ENCODE measurements around the gene KRT78.

Gene KRT78

DNA sequence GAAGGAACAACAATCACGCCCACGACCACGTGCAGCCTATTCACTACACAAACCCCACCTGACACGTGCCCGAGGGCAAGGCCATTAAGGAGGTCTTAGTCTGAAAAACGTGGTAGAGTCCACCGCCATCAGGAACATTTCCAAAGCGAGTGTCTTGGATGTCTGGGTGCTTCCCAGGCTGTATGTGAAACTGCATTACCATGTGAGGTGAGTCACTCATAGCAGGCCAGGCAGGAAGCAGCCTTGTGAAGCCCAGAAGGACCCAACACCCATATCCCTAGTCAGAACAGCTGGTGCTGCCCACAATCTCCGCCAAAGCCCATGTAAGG is 11.4 kb downstream of the KRT78 start:
- ChIA-PET CTCF (no interaction called here), POLR2A (no interaction called here)
- DNase-seq (ENCODE audit: extremely low spot score), result no peak
- TF ChIP-seq TARDBP (IDR thresholded peaks at IDR 0.05), result no peak
- no peak for TF ChIP-seq FOXA1 (IDR thresholded peaks at IDR 0.05)
- TF ChIP-seq LEF1 (IDR thresholded peaks at IDR 0.05; ENCODE audit: borderline replicate concordance), result no peak
- TF ChIP-seq, protein P1, sequence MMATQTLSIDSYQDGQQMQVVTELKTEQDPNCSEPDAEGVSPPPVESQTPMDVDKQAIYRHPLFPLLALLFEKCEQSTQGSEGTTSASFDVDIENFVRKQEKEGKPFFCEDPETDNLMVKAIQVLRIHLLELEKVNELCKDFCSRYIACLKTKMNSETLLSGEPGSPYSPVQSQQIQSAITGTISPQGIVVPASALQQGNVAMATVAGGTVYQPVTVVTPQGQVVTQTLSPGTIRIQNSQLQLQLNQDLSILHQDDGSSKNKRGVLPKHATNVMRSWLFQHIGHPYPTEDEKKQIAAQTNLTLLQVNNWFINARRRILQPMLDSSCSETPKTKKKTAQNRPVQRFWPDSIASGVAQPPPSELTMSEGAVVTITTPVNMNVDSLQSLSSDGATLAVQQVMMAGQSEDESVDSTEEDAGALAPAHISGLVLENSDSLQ (IDR thresholded peaks at IDR 0.05), result no peak
- TF ChIP-seq L3MBTL2 (conservative IDR thresholded peaks at IDR 0.05), result no peak
- TF ChIP-seq CTBP1 (IDR thresholded peaks at IDR 0.05; ENCODE audit: borderline replicate concordance), result no peak
- TF ChIP-seq FOXM1 (IDR thresholded peaks at IDR 0.05; ENCODE audit: borderline replicate concordance), result no peak
- no peak for TF ChIP-seq FOXK2 (IDR thresholded peaks at IDR 0.05)
- TF ChIP-seq ARNT (IDR thresholded peaks at IDR 0.05), result no peak
- no peak for TF ChIP-seq BHLHE40 (IDR thresholded peaks at IDR 0.05; ENCODE audit: borderline replicate concordance)
- no peak for TF ChIP-seq SP1 (IDR thresholded peaks at IDR 0.05)
- TF ChIP-seq HDGF (IDR thresholded peaks at IDR 0.05; ENCODE audit: borderline replicate concordance), result no peak
- no peak for TF ChIP-seq ELF4 (IDR thresholded peaks at IDR 0.05)
- no peak for TF ChIP-seq ZNF384 (IDR thresholded peaks at IDR 0.05)
- no peak for TF ChIP-seq NFRKB (IDR thresholded peaks at IDR 0.05)
- TF ChIP-seq SUZ12 (IDR thresholded peaks at IDR 0.05), result no peak

DNA sequence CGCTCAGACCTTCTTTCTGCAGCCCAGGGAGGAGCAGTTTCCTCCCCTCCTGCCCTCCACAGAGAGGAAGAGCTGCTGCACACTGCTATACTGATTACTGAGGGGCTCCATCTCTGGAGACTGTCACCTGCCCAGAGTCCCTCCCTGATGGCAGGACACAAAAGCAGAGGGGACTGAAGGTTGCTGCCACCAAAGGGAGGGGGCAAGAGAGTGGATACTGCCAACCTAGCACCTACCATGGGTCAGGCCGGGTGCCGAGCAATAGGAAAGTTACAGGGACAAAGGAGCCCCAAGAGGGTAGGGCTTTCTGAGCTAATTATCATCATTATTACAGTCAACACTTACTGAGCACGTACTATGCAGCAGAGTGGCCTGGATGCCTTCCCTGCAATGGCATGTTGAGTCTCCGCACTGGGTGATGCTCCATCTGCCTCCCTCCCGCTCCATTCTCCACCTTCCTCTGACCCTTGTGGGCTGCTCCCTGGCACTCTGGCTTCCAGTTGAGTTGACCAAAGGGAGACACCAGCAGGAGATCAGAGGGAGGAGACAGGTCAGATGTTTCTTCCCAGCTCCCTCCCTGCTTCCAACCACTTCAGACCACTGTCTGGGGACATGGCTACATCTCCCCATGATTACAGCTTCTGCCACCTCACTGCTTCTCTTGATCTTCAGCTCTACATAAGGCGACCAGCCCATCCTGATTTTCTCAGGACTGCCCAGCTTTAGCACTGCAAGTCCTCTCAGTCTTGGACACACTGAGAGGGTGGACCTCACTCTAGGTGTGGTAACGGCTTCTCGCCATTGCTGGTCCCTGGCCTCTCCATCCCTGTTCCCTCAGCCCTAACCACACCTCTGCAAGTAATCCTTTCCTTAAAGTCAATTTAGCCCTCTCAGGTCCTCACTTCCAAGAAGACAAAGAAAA is 12.0 kb downstream of the KRT78 start:
- POLR2A ChIA-PET, result no interaction called here

DNA sequence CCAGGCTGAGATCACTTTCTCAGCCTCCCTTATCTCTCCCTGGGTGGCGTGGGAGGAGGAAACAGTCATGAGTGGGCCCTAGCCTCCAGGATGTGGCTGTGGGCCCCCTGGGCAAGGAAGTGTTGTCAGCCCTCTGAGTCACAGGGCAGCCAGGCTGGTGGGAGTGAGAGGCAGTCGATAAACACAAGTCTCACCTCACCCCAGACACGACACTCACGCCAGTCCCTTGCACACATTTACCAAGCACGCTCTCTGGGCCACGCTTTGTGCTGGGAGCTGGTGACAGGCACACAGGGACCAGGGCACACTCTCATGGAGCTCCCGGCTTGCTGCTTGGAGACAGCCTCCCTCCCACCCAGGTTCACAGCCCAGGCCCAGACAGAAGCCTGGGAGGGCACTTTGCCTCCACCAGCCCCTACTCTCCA is 12.7 kb downstream of the KRT78 start:
- TF ChIP-seq SUZ12 (IDR thresholded peaks at IDR 0.05), result no peak
- POLR2A ChIA-PET, result no interaction called here
- no peak for DNase-seq (ENCODE audit: extremely low spot score)
- CTCF ChIA-PET, result no interaction called here

More for the DNA sequence above, 12.0 kb downstream of the KRT78 start:
- DNase-seq (ENCODE audit: extremely low spot score), result no peak
- CTCF ChIA-PET, result no interaction called here
- TF ChIP-seq, protein P1 (IDR thresholded peaks at IDR 0.05), result no peak
- TF ChIP-seq ELF4 (IDR thresholded peaks at IDR 0.05) (no peak), L3MBTL2 (conservative IDR thresholded peaks at IDR 0.05) (no peak), ARNT (IDR thresholded peaks at IDR 0.05) (no peak), FOXM1 (IDR thresholded peaks at IDR 0.05; ENCODE audit: borderline replicate concordance) (no peak), LEF1 (IDR thresholded peaks at IDR 0.05; ENCODE audit: borderline replicate concordance) (no peak), TARDBP (IDR thresholded peaks at IDR 0.05) (no peak), CTBP1 (IDR thresholded peaks at IDR 0.05; ENCODE audit: borderline replicate concordance) (no peak), FOXK2 (IDR thresholded peaks at IDR 0.05) (no peak), ZNF384 (IDR thresholded peaks at IDR 0.05) (no peak), BHLHE40 (IDR thresholded peaks at IDR 0.05; ENCODE audit: borderline replicate concordance) (no peak), NFRKB (IDR thresholded peaks at IDR 0.05) (no peak), HDGF (IDR thresholded peaks at IDR 0.05; ENCODE audit: borderline replicate concordance) (no peak), SUZ12 (IDR thresholded peaks at IDR 0.05) (no peak), FOXA1 (IDR thresholded peaks at IDR 0.05) (no peak), SP1 (IDR thresholded peaks at IDR 0.05) (no peak)

DNA sequence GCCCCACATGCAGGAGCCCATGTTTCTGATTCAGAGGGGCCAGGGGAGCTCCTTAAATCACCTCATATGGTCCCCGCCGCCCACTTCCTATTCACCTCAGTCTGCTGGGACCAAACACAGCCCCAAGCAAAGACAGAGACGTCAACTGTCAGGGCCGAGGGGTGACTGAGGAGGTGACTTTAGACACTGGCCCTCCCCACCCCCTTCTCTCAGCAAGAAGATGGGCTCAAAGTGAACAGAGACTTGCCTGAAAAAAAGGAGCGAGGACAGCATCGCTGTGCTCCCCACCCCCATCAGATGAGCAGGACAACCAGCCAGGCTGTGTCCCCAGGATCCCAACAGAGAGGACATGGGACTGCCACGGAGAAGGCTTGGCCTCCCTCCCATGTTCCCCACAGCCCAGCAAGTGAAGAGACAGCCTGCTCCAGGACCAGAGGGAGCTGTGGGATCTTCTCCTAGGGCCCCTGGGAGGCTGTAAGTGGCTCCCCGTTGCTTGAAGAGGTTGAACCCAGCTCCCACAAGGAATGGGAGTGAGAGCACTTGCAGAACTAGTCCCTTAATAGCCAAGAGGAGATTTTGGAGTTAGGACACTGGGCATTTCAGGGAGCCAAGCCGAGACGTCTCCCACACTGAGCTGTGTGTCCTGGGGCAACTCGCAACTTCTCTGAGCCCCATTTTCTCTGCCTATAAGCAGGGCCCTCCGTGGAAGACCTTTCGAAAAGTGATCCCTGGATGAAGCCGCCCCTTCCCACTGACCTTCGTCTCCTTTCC is 13.3 kb downstream of the KRT78 start:
- ChIA-PET POLR2A (no interaction called here), CTCF (interaction anchor here (0.8 kb wide), 1 partner anchor 44 kb away, joined by 3 read pairs; no protein-coding TSS in a partner anchor)
- DNase-seq (ENCODE audit: extremely low spot score), result no peak
- TF ChIP-seq ELF4 (IDR thresholded peaks at IDR 0.05) (no peak), FOXM1 (IDR thresholded peaks at IDR 0.05; ENCODE audit: borderline replicate concordance) (no peak), NFRKB (IDR thresholded peaks at IDR 0.05) (no peak), BHLHE40 (IDR thresholded peaks at IDR 0.05; ENCODE audit: borderline replicate concordance) (no peak), ZNF384 (IDR thresholded peaks at IDR 0.05) (no peak), SUZ12 (IDR thresholded peaks at IDR 0.05) (no peak), FOXK2 (IDR thresholded peaks at IDR 0.05) (no peak), ARNT (IDR thresholded peaks at IDR 0.05) (no peak), LEF1 (IDR thresholded peaks at IDR 0.05; ENCODE audit: borderline replicate concordance) (no peak), FOXA1 (IDR thresholded peaks at IDR 0.05) (no peak), SP1 (IDR thresholded peaks at IDR 0.05) (no peak), TARDBP (IDR thresholded peaks at IDR 0.05) (no peak), L3MBTL2 (conservative IDR thresholded peaks at IDR 0.05) (no peak), HDGF (IDR thresholded peaks at IDR 0.05; ENCODE audit: borderline replicate concordance) (no peak), CTBP1 (IDR thresholded peaks at IDR 0.05; ENCODE audit: borderline replicate concordance) (no peak)
- TF ChIP-seq, protein P1 (IDR thresholded peaks at IDR 0.05), result no peak

DNA sequence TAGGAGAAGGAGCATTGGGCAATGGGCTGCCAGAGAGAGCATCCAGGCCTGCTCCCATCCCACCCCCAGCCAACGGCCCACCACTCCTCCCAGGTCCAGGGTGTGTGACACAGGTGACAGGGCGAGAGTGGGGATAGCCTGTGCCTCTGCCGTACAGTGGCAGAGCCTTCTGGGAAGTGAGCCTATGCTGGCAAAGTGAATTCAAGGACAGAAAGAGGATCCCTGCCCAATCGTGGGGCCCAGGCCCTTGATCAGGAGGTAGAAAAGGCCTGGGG is 14.1 kb downstream of the KRT78 start:
- no peak for TF ChIP-seq HDGF (IDR thresholded peaks at IDR 0.05; ENCODE audit: borderline replicate concordance)
- no peak for TF ChIP-seq FOXA1 (IDR thresholded peaks at IDR 0.05)
- no peak for TF ChIP-seq FOXK2 (IDR thresholded peaks at IDR 0.05)
- TF ChIP-seq ELF4 (IDR thresholded peaks at IDR 0.05), result no peak
- TF ChIP-seq TARDBP (IDR thresholded peaks at IDR 0.05), result no peak
- TF ChIP-seq LEF1 (IDR thresholded peaks at IDR 0.05; ENCODE audit: borderline replicate concordance), result no peak
- TF ChIP-seq ARNT (IDR thresholded peaks at IDR 0.05), result no peak
- DNase-seq (ENCODE audit: extremely low spot score), result no peak
- ChIA-PET CTCF (no interaction called here), POLR2A (no interaction called here)
